Neuronal stem cell (in vitro differentiated cells): ENCODE measurements around the gene GGA1.

Source experiments
- DNase-seq: peaks from one replicate; pipeline ENCODE4 v3.0.0-alpha.2; 2013; ENCODE audit warnings: low spot score
- H2AFZ ChIP-seq: one replicate; pipeline ENCODE4 v1.6.1; 2013; ENCODE audit warnings: mild to moderate bottlenecking, low read length, inconsistent platforms
- H2AK5ac ChIP-seq: 2 replicates; pipeline ENCODE4 v1.6.1; 2013; ENCODE audit warnings: low read depth, mild to moderate bottlenecking, inconsistent platforms, low read length, moderate library complexity, mixed read lengths
- H2BK120ac ChIP-seq: 2 replicates; pipeline ENCODE4 v1.6.1; 2013; ENCODE audit warnings: low read depth, mild to moderate bottlenecking, inconsistent platforms, low read length, moderate library complexity, mixed read lengths
- H2BK12ac ChIP-seq: one replicate; pipeline ENCODE4 v1.6.1; 2013; ENCODE audit warnings: low read length, inconsistent platforms
- H2BK15ac ChIP-seq: 2 replicates; pipeline ENCODE4 v1.6.1; 2013; ENCODE audit warnings: mild to moderate bottlenecking, low read length, inconsistent platforms, mixed read lengths
- H2BK5ac ChIP-seq: one replicate; pipeline ENCODE4 v1.6.1; 2013; ENCODE audit warnings: inconsistent platforms, mild to moderate bottlenecking, low read length, moderate library complexity
- H3K14ac ChIP-seq: one replicate; pipeline ENCODE4 v1.6.1; 2013; ENCODE audit warnings: low read length, inconsistent platforms
- H3K18ac ChIP-seq: 2 replicates; pipeline ENCODE4 v1.6.1; 2013; ENCODE audit warnings: low read length, inconsistent platforms
- H3K23ac ChIP-seq: 2 replicates; pipeline ENCODE4 v1.6.1; 2013; ENCODE audit warnings: low read depth, mild to moderate bottlenecking, mixed read lengths, low read length, inconsistent platforms; ENCODE audit not compliant: poor library complexity
- H3K27ac ChIP-seq: replicated peaks from 3 replicates; pipeline ENCODE4 v1.5.1; 2013; ENCODE audit warnings: low read length, inconsistent platforms
- H3K27me3 ChIP-seq, 3 experiments: 2 replicates each; pipeline ENCODE4 v1.6.1; 2013; ENCODE audit warnings: low read length in 3 of 3, mild to moderate bottlenecking in 2 of 3, inconsistent platforms in 1 of 3, low read depth in 1 of 3, mixed read lengths in 1 of 3, moderate library complexity in 1 of 3; ENCODE audit not compliant: control insufficient read depth in 3 of 3, insufficient read depth in 3 of 3
- H3K36me3 ChIP-seq, 2 donors: replicated peaks in 1 of 2; 2 replicates each; pipeline ENCODE4 v1.6.1; 2013; ENCODE audit warnings: low read length in 2 of 2; ENCODE audit not compliant: control insufficient read depth in 2 of 2, insufficient read depth in 2 of 2
- H3K4ac ChIP-seq: 2 replicates; pipeline ENCODE4 v1.6.1; 2013; ENCODE audit warnings: inconsistent platforms, mild to moderate bottlenecking, low read length, moderate library complexity
- H3K4me1 ChIP-seq, 2 donors: 1 replicate in 1 of 2; 2 replicates in 1 of 2; pipeline ENCODE4 v1.6.1; 2013; ENCODE audit warnings: low read length in 2 of 2, low read depth in 1 of 2; ENCODE audit not compliant: control insufficient read depth in 2 of 2, insufficient read depth in 1 of 2
- H3K4me2 ChIP-seq: one replicate; pipeline ENCODE4 v1.6.1; 2013; ENCODE audit warnings: mild to moderate bottlenecking, low read length, inconsistent platforms; ENCODE audit not compliant: insufficient read depth, poor library complexity, severe bottlenecking
- H3K4me3 ChIP-seq, 2 donors: 2 replicates each; pipeline ENCODE4 v1.5.1; 2013; ENCODE audit warnings: low read length in 2 of 2, mild to moderate bottlenecking in 2 of 2, inconsistent platforms in 1 of 2, moderate library complexity in 1 of 2
- H3K79me1 ChIP-seq: one replicate; pipeline ENCODE4 v1.6.1; 2013; ENCODE audit warnings: low read depth, mild to moderate bottlenecking, inconsistent platforms, low read length, moderate library complexity
- H3K9ac ChIP-seq: one replicate; pipeline ENCODE4 v1.6.1; 2013; ENCODE audit warnings: mild to moderate bottlenecking, low read depth, low read length, inconsistent platforms; ENCODE audit not compliant: poor library complexity
- H3K9me3 ChIP-seq, 2 donors: replicated peaks in 1 of 2; 2 replicates each; pipeline versions ENCODE3 to v1.6.1; 2013; ENCODE audit warnings: low read length in 2 of 2, mild to moderate bottlenecking in 2 of 2, inconsistent platforms in 1 of 2, low read depth in 1 of 2, mixed read lengths in 1 of 2, moderate library complexity in 1 of 2; ENCODE audit not compliant: control insufficient read depth in 2 of 2, insufficient read depth in 1 of 2
- H4K8ac ChIP-seq: one replicate; pipeline ENCODE4 v1.6.1; 2013; ENCODE audit warnings: low read depth, mild to moderate bottlenecking, inconsistent platforms, low read length, moderate library complexity
- H4K91ac ChIP-seq: one replicate; pipeline ENCODE4 v1.6.1; 2013; ENCODE audit warnings: low read length, low read depth, mild to moderate bottlenecking, inconsistent platforms; ENCODE audit not compliant: poor library complexity
- WGBS, 2 donors: extraction: QIAGEN DNeasy Blood & Tissue Kit; methylation state at CpG; one replicate each; pipeline ENCODE4 v1.1.7; 2013; ENCODE audit warnings: missing lambda C conversion rate in 2 of 2, mixed read lengths in 1 of 2; ENCODE audit not compliant: insufficient read length in 2 of 2, insufficient replicate concordance in 1 of 2; ENCODE audit errors: extremely low coverage in 2 of 2; 5-methylcytosine and 5-hydroxymethylcytosine counted together

Gene GGA1

DNA sequence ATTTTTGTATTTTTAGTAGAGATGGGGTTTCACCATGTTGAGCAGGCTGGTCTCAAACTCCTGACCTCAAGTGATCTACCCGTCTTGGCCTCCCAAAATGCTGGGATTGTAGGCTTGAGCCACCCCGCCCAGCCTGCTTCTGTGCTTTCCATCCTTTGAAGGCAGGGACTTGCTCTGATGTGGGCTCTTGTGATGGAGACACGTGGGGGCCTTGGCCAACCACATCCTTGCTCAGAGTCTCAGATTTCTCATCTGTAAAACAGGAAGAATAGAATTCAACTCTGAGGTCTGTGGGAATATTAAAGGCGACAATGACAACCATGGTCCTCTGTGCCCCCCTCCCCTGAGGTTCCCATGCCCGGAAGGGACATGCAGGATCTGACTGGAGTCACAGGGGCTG, 3.8 kb upstream of the GGA1 start:
- H3K4me1 ChIP-seq = peaks cover 10 to 12% of the 10 kb centered on the region in 2 donors
- peaks cover 0 to 7% (median 0%) of the 10 kb centered on the region in 3 experiments for H3K27me3 ChIP-seq
- H2AFZ ChIP-seq = no peak overlapping the region
- peak overlapping the region; percentile 10 for H2AK5ac ChIP-seq
- H3K4ac ChIP-seq = no peak overlapping the region
- no peak overlapping the region for H3K27ac ChIP-seq
- no peak overlapping the region for H3K4me3 ChIP-seq
- no peak overlapping the region for H2BK15ac ChIP-seq
- no peak overlapping the region for H3K18ac ChIP-seq
- no peak overlapping the region for H2BK12ac ChIP-seq
- no peak overlapping the region for H3K9ac ChIP-seq
- no CpG with 5 or more reads among the region's 5 CpGs for WGBS, 2 donors
- no peak overlapping the region for H4K8ac ChIP-seq
- no peak overlapping the region for H3K14ac ChIP-seq
- H2BK120ac ChIP-seq = no peak overlapping the region
- no peak overlapping the region for H4K91ac ChIP-seq
- no peaks in the 10 kb centered on the region for H3K36me3 ChIP-seq
- DNase-seq = no peak
- H3K23ac ChIP-seq = no peak overlapping the region
- H3K9me3 ChIP-seq = no peaks in the 10 kb centered on the region
- no peak overlapping the region for H3K4me2 ChIP-seq
- H3K79me1 ChIP-seq = no peaks in the 10 kb centered on the region
- no peak overlapping the region for H2BK5ac ChIP-seq

- no peak overlapping the region for H2BK120ac ChIP-seq
- H4K8ac ChIP-seq = no peak overlapping the region
- no peak overlapping the region for H4K91ac ChIP-seq
- peak overlapping the region; percentile 88 for H2AFZ ChIP-seq
- H3K4me2 ChIP-seq = peak overlapping the region; percentile 46
- H3K23ac ChIP-seq = no peak overlapping the region
- H3K14ac ChIP-seq = no peak overlapping the region
- H3K9ac ChIP-seq = no peak overlapping the region
- no peaks in the 10 kb centered on the region for H3K79me1 ChIP-seq
- H3K18ac ChIP-seq = no peak overlapping the region
- no peak overlapping the region for H3K4ac ChIP-seq
- H3K4me1 ChIP-seq = peaks cover 11 to 14% of the 10 kb centered on the region in 2 donors
- WGBS, 2 donors = no CpG with 5 or more reads among the region's 44 CpGs
- H2AK5ac ChIP-seq = no peak overlapping the region
- peak overlapping the region; percentile 47 to 86 for H3K4me3 ChIP-seq
- DNase-seq = peak; percentile 76
- no peak overlapping the region for H2BK5ac ChIP-seq
- peaks cover 0 to 8% of the 10 kb centered on the region in 2 donors for H3K36me3 ChIP-seq
- H2BK15ac ChIP-seq = no peak overlapping the region
- no peak overlapping the region for H2BK12ac ChIP-seq
- no peaks in the 10 kb centered on the region for H3K9me3 ChIP-seq
- H3K27ac ChIP-seq = no peak overlapping the region
- peaks cover 0 to 7% (median 0%) of the 10 kb centered on the region in 3 experiments for H3K27me3 ChIP-seq
These were observed 1.4 kb upstream of the GGA1 start for GRCh38 chr22:37607010-37607934.

DNA sequence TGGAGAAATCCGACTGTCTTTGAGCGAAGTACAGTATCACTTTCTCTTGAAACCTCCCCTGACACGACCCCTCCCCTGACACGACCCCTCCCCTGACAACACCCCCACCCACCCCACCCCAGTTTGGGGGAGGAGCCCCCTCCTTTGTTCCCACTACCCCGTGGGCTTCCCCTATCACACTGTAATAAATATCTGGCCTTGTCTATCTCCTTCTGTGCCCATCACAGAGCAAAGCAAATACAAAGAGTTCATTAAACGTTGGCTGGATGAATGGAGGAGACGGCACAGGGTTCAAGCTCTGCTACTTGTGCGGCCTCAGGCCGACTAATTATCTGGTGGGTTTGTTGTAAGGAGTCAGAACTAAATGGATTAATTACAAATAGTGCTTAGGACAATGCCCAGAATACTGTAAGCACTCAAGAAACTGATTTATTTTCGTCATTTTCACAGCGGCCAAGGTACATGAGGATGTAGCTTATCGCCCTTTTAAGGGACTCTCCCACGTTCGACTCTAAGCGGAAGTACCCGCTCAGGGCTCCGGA, 628 bp upstream of the GGA1 start:
- Histone ChIP-seq H3K14ac (no peak overlapping the region), H2AK5ac (no peak overlapping the region), H3K9ac (no peak overlapping the region), H4K8ac (no peak overlapping the region), H2BK5ac (peak overlapping the region; percentile 98), H3K27me3 (peaks cover 0 to 7% (median 0%) of the 10 kb centered on the region in 3 experiments), H3K4me3 (peak overlapping the region; percentile 86 to 92), H3K23ac (no peak overlapping the region), H2BK12ac (no peak overlapping the region), H3K36me3 (peaks cover under 1 to 11% of the 10 kb centered on the region in 2 donors), H3K79me1 (no peaks in the 10 kb centered on the region), H2AFZ (peak overlapping the region; percentile 88), H4K91ac (no peak overlapping the region), H3K27ac (peak overlapping the region; percentile 100), H2BK120ac (no peak overlapping the region), H3K9me3 (no peaks in the 10 kb centered on the region), H3K4me2 (peak overlapping the region; percentile 88), H3K4ac (no peak overlapping the region), H2BK15ac (no peak overlapping the region), H3K18ac (peak overlapping the region; percentile 54), H3K4me1 (peaks cover 11 to 14% of the 10 kb centered on the region in 2 donors)
- DNase-seq = no peak
- no CpG with 5 or more reads among the region's 17 CpGs for WGBS, 2 donors
